Suppressor macrophage treated with lipopolysaccharide for 1 hour (primary cell): ENCODE data around the gene CNOT4.

Source experiments
- DNase-seq, 3 donors: peaks; one replicate each; pipeline ENCODE4 v3.0.0-alpha.2; 2020 to 2022

The CNOT4 gene

DNA sequence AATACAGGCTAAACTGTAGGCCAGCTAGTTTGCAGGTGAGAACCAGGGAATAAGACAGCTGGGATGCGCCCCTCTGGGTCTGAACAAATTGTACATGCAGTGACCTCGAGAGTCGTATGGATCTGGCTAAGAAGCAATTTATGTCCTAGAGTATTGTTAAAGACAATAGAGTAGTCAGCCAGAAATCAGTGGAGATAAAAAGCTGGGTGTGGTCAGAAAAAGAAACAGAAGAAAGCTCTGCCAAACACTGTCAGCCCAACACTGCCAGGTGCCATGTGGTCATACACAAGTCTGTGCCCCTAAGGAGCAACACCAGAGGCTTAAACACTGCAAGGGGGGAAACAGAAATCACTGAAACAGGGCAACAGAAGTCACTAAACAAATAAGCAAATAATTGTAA lies 62.2 kb downstream of the CNOT4 start:
- DNase-seq = no peak

- no peak for DNase-seq
Observed at GRCh38 chr7:135445690-135446089, 64.2 kb downstream of the CNOT4 start.

DNA sequence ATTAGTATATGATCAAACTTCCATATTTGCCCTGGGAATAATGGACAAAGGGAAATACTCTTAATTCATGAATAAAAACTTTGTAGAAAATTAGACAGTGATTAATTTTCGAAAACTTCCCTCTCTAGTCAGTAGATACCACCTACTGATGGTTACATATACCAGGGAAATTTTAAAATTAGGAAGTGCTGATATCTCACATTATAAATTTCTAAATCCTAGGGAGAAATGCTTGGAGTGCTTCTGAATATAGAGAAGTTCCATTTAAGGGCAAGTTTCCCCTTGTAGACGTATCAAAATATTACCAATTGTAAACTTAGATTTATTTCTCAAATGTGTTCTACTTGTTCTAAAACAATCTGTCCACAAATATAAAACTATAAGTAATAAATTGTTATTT lies 64.6 kb downstream of the CNOT4 start:
- DNase-seq = peak; percentile 20 to 69 (median 67)

GRCh38 chr7:135441791-135442190 lies 68.1 kb downstream of the CNOT4 start:
- peak; percentile 9 to 30 (median 24) for DNase-seq

GRCh38 chr7:135434047-135434446 lies 75.9 kb downstream of the CNOT4 start:
- no peak for DNase-seq

DNA sequence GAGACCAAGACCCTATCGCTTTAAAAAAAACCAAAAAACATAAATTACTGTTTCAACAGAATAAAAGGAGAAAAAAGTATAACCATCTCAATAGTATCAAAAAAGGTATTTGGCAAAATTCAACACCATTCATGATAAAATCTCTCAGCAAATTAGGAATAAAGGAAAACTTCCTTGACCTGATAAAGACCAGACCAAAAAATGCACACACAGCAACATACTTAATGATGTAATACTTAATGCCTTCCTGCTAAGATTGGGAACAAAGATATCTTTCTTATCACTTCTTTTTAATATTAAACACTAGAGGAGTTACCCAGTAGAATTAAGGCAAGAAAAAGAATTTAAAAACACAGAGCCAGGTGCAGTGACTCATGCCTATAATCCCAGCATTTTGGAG lies 79.3 kb downstream of the CNOT4 start:
- no peak for DNase-seq

DNA sequence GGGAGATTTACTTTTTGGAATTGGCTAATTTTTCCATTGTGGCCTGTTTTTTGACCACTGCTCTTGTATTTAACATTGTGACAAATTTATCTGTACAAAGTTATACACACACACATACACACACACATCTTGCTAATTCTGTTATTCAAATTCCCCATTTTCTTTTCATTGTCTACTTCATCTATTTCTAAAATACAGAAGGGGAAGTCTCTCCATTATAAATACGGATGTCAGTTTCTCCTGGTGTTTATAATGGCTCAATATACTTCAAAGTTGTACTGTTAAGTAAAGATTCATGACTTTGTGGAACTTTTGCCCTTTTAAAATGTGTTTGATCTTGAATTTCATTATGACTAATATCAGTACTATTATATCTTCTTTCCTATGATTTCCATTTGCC lies 81.0 kb downstream of the CNOT4 start:
- DNase-seq = peak; percentile 3 to 57 (median 38)

- no peak for DNase-seq
Observed at GRCh38 chr7:135428011-135428410, 81.9 kb downstream of the CNOT4 start.

DNA sequence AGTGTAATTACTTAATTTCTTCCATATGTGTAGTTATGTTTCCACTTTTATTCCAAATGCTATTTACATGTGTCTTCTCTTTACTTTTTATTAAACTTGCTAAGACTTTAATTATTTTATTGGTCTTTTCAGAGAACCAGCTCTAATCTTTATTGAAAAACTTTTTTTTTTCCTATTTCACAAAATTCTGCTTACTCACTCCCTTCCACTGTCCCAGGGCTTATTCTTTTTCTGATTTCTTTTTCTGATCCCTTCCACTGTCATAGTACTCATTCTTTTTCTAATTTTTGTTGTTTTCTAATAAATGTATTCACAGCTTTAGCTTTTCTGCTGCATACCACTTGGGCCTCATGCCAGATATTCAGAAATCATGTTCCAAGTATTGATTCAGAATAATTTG lies 82.7 kb downstream of the CNOT4 start:
- DNase-seq = no peak

- DNase-seq = no peak
Observed at GRCh38 chr7:135425036-135425435, 84.9 kb downstream of the CNOT4 start.

- DNase-seq = no peak
Observed at GRCh38 chr7:135420786-135421185, 89.1 kb downstream of the CNOT4 start.

- no peak for DNase-seq
Observed at GRCh38 chr7:135416431-135416830, 93.5 kb downstream of the CNOT4 start.

DNA sequence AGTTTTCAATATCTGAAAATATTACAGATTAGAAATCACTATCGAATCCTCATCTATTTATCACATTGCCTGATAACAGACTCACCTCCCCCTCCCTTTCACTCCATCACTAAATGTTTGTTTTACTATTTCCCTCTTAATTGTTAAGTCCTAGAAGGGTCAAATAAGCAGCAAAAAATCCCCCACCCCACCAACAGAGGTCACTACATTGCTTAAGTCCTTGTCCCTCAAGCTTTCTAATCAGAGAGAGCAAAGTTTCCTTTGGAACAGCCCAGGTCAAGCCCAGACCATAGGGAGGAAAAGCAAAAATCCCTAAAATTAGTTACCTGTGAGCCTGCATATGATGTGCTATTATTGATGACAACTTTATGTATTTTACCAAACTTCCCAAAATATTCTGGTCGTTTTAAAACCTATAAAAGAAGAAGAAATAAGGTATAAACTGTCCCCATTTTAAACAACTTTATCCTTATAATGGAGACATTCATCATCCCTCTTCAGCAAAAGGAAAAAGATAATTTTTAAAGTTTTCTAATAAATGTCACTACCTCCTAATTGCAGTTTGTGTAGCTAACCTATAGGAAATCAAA lies 95.0 kb downstream of the CNOT4 start:
- peak; percentile 68 to 74 (median 68) for DNase-seq

DNA sequence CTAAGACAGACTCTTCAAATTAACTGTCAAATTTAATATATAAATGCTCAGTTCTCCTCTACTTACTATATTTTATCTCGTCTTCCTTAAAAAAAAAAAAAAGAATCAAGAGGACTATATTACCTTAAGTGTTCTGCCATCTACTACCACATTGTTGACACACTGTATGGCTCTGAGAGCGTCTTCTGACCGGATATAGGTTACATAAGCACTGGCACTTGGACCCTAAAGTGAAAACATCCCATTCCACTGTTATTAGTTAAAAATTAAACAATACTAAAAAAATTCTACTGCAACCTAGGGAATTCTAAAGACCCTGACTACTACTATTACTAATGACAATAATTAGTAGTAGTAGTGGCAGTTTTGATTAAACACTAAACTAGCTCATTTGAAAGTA lies 95.7 kb downstream of the CNOT4 start:
- DNase-seq = no peak

- no peak for DNase-seq
Observed at GRCh38 chr7:135411098-135411497, 98.8 kb downstream of the CNOT4 start.

GRCh38 chr7:135410543-135410942 lies 99.4 kb downstream of the CNOT4 start:
- no peak for DNase-seq

GRCh38 chr7:135409845-135410542 lies 99.9 kb downstream of the CNOT4 start:
- DNase-seq = no peak

DNA sequence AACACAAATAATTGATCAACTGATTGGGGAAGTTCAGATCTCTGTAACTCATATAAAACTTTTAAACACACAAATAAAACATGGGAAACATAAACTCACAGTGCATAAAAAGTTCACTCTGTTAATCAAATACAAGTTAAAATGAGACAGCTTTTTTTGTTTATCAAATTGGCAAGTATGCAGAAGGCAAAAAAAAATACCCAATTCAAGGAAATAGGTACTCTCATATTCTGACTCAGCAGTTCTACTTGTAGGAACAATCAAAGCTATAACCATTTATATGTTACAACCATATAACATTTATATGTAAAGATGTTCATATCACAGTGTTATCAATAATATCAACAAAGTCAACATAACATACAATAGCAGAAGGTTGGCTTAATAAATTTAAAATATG lies 102.0 kb downstream of the CNOT4 start:
- no peak for DNase-seq

DNA sequence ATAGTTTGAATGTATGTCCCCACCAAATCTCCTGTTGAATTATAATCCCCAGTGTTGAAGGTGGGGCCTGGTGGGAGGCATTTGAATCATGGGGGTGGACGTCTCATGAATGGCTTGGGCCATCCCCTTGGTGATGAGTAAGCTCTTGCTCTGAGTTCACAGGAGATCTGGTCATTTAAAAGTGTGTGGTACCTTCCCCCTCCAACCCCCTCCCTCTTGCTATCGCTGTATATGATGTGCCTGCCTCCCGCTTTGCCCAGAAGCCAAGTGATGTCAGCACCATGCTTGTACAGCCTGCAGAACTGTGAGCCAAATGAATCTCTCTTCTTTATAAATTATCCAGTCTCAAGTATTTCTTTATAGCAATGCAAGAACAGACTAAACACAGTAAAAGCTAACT lies 103.0 kb downstream of the CNOT4 start:
- peak; percentile 7 to 26 (median 13) for DNase-seq

GRCh38 chr7:135405969-135406368 lies 103.9 kb downstream of the CNOT4 start:
- no peak for DNase-seq

DNA sequence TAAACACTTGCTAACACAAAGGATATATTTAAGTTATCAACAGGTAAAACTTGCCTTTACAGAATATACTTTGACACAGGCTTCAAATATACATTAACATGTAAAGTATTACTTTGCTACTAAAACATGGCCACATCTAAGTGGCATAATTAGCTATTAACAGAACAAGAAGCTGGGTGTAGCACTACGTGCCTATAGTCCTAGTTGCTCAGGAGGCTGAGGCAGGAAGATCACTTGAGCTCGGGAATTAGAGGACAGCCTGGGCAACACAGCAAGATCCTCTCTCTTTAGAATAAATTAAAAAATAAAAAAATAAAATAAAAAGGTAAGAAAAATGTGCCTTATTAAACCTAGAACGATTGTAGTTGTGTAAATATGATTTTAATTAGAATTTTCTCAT lies 106.6 kb downstream of the CNOT4 start:
- DNase-seq = no peak

DNA sequence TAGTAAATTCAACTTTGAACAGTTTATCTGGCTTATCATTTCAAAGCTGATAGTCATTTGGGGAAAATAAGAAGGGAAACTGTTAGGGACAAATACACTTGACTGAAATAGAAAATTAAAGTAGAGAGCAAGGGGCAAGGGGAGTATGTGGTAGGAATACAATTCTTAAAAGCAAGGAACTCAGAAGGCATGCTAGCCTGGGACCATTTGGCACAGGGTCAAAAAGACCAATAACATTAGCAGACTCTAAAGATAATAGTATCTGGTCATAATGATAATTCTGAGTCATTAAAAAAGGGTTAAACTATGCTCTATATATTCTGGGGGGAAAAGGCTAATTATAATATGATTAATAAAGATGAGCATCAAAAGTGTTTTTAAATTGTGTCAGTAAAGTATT lies 112.2 kb downstream of the CNOT4 start:
- DNase-seq = no peak

DNA sequence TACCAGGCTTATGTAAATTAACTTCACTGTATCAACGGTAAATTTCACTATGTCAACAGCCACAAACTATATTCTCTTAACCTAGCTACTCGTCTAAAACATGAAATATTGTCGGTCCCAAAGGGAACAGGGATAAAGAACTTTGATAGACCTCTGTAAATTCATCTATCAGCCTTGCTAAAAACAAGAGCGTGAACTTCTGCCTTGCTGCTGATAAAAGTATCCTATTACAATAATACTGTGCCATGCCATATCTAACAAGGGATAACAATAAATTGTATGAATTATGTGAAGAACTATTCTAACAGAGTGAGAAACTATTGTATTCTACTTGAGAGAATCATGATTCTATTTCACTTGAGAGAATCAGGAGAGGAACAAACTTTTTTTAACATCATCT lies 117.2 kb downstream of the CNOT4 start:
- DNase-seq = no peak

GRCh38 chr7:135391514-135391913 lies 118.4 kb downstream of the CNOT4 start:
- no peak for DNase-seq

DNA sequence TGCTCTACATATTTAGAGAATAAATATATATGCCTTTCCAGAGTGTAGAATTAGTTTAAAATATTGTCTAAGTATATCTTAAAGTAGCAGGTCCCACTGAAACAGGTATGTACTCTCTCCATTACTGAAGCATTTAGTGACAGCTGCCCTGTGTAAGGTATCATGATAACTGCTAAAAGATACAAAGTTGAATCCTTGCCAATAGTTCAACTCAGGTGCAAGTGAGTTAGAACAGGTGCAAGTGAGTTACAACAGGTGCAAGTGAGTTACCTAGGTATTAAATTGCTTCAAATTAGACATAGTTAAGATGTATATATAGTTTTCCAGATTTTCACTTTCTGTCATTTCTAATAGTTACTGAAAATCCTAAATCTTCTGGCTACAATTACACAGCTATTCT lies 119.1 kb downstream of the CNOT4 start:
- DNase-seq = no peak
